GM23248 (cell line): ENCODE results near the gene QKI. TPM values are rescaled to one million over a fixed set of nuclear protein-coding genes. Genes with fewer than 3 reads are reported as not detected.
A peak's percentile ranks its signal among the peaks of the same experiment; 100 is the strongest.

ENCODE experiments used
- DNase-seq: peaks from one replicate; pipeline ENCODE4 v3.0.0-alpha.2; 2015
- H2AFZ ChIP-seq: fragments of 200-600 bp; sonication (generic); 2 replicates; pipeline ENCODE4 v1.6.1; 2016; ENCODE audit warnings: antibody characterized with exemption
- H3F3A ChIP-seq: fragments of 200-600 bp; sonication (generic); 2 replicates; pipeline ENCODE4 v1.6.1; 2016; ENCODE audit warnings: mild to moderate bottlenecking, antibody characterized with exemption, mixed run types; ENCODE audit not compliant: insufficient read depth
- H3K27ac ChIP-seq: fragments of 200-600 bp; sonication (generic); 2 replicates; pipeline ENCODE4 v1.5.1; 2016; ENCODE audit warnings: mild to moderate bottlenecking
- H3K27me3 ChIP-seq: fragments of 200-600 bp; sonication (generic); replicated peaks from 2 replicates; pipeline ENCODE4 v1.6.1; 2016; ENCODE audit warnings: mild to moderate bottlenecking; ENCODE audit not compliant: insufficient read depth
- H3K36me3 ChIP-seq: fragments of 200-600 bp; sonication (generic); 2 replicates; pipeline ENCODE4 v1.6.1; 2016; ENCODE audit warnings: low read depth, mild to moderate bottlenecking
- H3K4me1 ChIP-seq: fragments of 200-600 bp; sonication (generic); 2 replicates; pipeline ENCODE4 v1.6.1; 2016; ENCODE audit warnings: mild to moderate bottlenecking; ENCODE audit not compliant: insufficient read depth
- H3K4me2 ChIP-seq: fragments of 200-600 bp; sonication (generic); one replicate; pipeline ENCODE4 v1.6.1; 2016; ENCODE audit warnings: mild to moderate bottlenecking; ENCODE audit not compliant: unreplicated experiment
- H3K4me3 ChIP-seq: fragments of 200-600 bp; sonication (generic); 2 replicates; pipeline ENCODE4 v1.5.1; 2016; ENCODE audit warnings: mild to moderate bottlenecking
- H3K79me2 ChIP-seq: fragments of 200-600 bp; sonication (generic); 2 replicates; pipeline ENCODE4 v1.6.1; 2016; ENCODE audit warnings: mild to moderate bottlenecking; ENCODE audit not compliant: insufficient read depth
- H3K9ac ChIP-seq: fragments of 200-600 bp; sonication (generic); 2 replicates; pipeline ENCODE4 v1.6.1; 2016; ENCODE audit warnings: mild to moderate bottlenecking
- H3K9me2 ChIP-seq: fragments of 200-600 bp; sonication (generic); 2 replicates; pipeline ENCODE4 v1.6.1; 2016; ENCODE audit warnings: mixed run types, mild to moderate bottlenecking, moderate library complexity; ENCODE audit not compliant: insufficient read depth
- H3K9me3 ChIP-seq: fragments of 200-600 bp; sonication (generic); one replicate; pipeline ENCODE4 v1.6.1; 2017; ENCODE audit warnings: low read depth
- H4K20me1 ChIP-seq: fragments of 200-600 bp; sonication (generic); 2 replicates; pipeline ENCODE4 v1.6.0; 2016; ENCODE audit not compliant: insufficient read depth
- EZH2 ChIP-seq: fragments of 200-600 bp; sonication (generic); IDR thresholded peaks from 2 replicates; pipeline ENCODE4 v1.6.1; 2018; ENCODE audit warnings: antibody characterized with exemption, mild to moderate bottlenecking; ENCODE audit not compliant: insufficient read depth, poor library complexity, severe bottlenecking
- EZH2phosphoT487 ChIP-seq: fragments of 200-600 bp; sonication (generic); IDR thresholded peaks from 2 replicates; pipeline ENCODE4 v1.6.1; 2018; ENCODE audit warnings: antibody characterized with exemption, moderate library complexity, mild to moderate bottlenecking, low read depth; ENCODE audit not compliant: insufficient read depth
- WGBS, 2 experiments: methylation state at CpG; one replicate each; pipeline ENCODE4 v1.1.6; 2015 to 2017; ENCODE audit warnings: low lambda C conversion rate in 2 of 2, low coverage in 1 of 2; ENCODE audit errors: missing lambda C conversion rate in 2 of 2; 5-methylcytosine and 5-hydroxymethylcytosine counted together
- in situ Hi-C: fragments of 300-500 bp; cut with MboI; formaldehyde crosslinking; loops from 2 replicates; pipeline ENCODE4 v1.15.0; 2020
- polyA plus RNA-seq: library from polyadenylated mRNA; unstranded; fragments of >200 nt; fragmentation: Nextera tagmentation; extraction: Ambion mirVana; gene quantifications from 2 replicates; pipeline ENCODE4 v1.2.1, GENCODE V29; 2016
- total RNA-seq: library from RNA; depleted of rRNA; stranded (reverse); fragments of >200 nt; shearing (Covaris generic); gene quantifications from 2 replicates; pipeline ENCODE4 v1.2.3, GENCODE V29; 2014

Gene QKI
- total and polyA plus RNA-seq, 2 experiments from 2014 or later: 13.6 to 145 TPM

DNA sequence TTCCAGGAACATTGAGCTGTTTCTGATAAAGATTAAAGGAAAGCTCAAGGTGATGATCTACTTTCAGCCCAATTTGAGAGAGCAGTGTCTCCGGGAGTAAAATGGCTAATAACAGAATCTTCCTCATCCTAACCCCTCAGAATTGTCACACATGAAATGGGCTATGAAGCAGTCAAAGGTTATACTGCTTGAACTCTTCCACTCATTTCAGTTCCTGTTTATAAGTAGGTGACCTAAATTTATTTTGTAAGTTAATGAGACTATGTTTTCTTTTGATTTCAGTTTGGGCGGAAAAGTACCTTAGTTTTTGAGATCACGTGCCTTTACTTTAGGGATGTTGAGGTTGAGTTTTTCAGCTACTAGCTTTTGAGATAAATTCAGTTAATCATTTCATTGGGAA is 47.2 kb downstream of the QKI start:
- H4K20me1 ChIP-seq: no peaks in the 10 kb centered on the region
- in situ Hi-C loops: no loop called here

DNA sequence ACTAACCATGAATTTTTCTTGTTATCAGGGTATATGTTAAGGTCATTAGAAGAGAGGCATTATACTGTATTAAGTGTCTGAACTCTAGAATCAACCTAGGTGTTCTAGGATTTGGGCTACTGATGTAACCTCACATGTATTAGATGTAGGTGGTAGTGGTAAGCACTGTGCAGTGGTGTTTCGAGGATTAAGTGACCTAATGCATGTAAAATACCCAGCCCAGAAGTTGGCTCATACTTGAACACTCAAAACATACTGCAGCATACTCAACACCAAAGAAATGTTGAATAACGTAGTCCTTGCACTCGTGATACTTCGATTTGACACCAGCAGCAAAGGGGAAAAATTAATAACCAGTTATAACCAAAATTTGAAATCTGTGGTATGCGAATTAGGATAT is 48.7 kb downstream of the QKI start:
- H3K36me3 ChIP-seq: no peaks in the 10 kb centered on the region
- H3K9ac ChIP-seq: no peak overlapping the region
- H2AFZ ChIP-seq: no peak overlapping the region
- H3K4me1 ChIP-seq: peaks cover 35% of the 10 kb centered on the region
- peaks cover 99% of the 10 kb centered on the region for H3K79me2 ChIP-seq
- no peak overlapping the region for H3K27ac ChIP-seq
- TF ChIP-seq EZH2phosphoT487 (no peak), EZH2 (no peak)
- no peak overlapping the region for H3K4me3 ChIP-seq
- in situ Hi-C loops: no loop called here
- H3K9me3 ChIP-seq: no peaks in the 10 kb centered on the region
- WGBS, 2 experiments: 96 to 97% methylated on average over 5 of the region's 5 CpGs
- no peaks in the 10 kb centered on the region for H3K27me3 ChIP-seq
- DNase-seq: no peak
- H4K20me1 ChIP-seq: no peaks in the 10 kb centered on the region
- H3F3A ChIP-seq: peaks cover 26% of the 10 kb centered on the region
- H3K4me2 ChIP-seq: no peak overlapping the region
- no peaks in the 10 kb centered on the region for H3K9me2 ChIP-seq

More for the DNA sequence above, 47.2 kb downstream of the QKI start:
- Histone ChIP-seq H3K9ac (peak overlapping the region; percentile 84; the same call in 1 of the 2 replicates), H3K9me2 (no peaks in the 10 kb centered on the region), H3K4me2 (peak overlapping the region; percentile 99), H3K27me3 (no peaks in the 10 kb centered on the region), H3K4me1 (peaks cover 48% of the 10 kb centered on the region), H2AFZ (no peak overlapping the region), H3K27ac (peak overlapping the region; percentile 80), H3F3A (peaks cover 39% of the 10 kb centered on the region), H3K9me3 (no peaks in the 10 kb centered on the region), H3K4me3 (peak overlapping the region; percentile 82), H3K36me3 (no peaks in the 10 kb centered on the region), H3K79me2 (peaks cover 95% of the 10 kb centered on the region)
- WGBS, 2 experiments: 89 to 91% methylated on average over 3 of the region's 3 CpGs
- no peak for DNase-seq
- TF ChIP-seq EZH2phosphoT487 (no peak), EZH2 (no peak)

- Histone ChIP-seq H3K4me1 (peaks cover 29% of the 10 kb centered on the region), H3K9me2 (no peaks in the 10 kb centered on the region), H3K27ac (no peak overlapping the region), H3K9ac (no peak overlapping the region), H3K79me2 (peaks cover 100% of the 10 kb centered on the region), H2AFZ (no peak overlapping the region), H3K4me2 (no peak overlapping the region), H3K27me3 (no peaks in the 10 kb centered on the region), H3F3A (peaks cover 20% of the 10 kb centered on the region), H3K36me3 (no peaks in the 10 kb centered on the region), H4K20me1 (0 out of 2 replicates have a peak, but pooled peaks cover under 1% of the 10 kb centered on the region), H3K4me3 (no peak overlapping the region), H3K9me3 (no peaks in the 10 kb centered on the region)
- DNase-seq: no peak
- 100% methylated on average over 1 of the region's 1 CpG for WGBS, 2 experiments
- in situ Hi-C loops: no loop called here
- TF ChIP-seq EZH2phosphoT487 (no peak), EZH2 (no peak)
Observed at GRCh38 chr6:163463795-163464194, 49.3 kb downstream of the QKI start.

GRCh38 chr6:163466839-163467390 is 52.4 kb downstream of the QKI start:
- TF ChIP-seq EZH2: no peak
- TF ChIP-seq EZH2phosphoT487: no peak
- DNase-seq: no peak
- H3K9me3 ChIP-seq: peaks cover 8% of the 10 kb centered on the region
- in situ Hi-C loops: no loop called here
- no peak overlapping the region for H3K4me2 ChIP-seq
- H4K20me1 ChIP-seq: 0 out of 2 replicates have a peak, but pooled peaks cover 3% of the 10 kb centered on the region
- no peaks in the 10 kb centered on the region for H3F3A ChIP-seq
- H3K27ac ChIP-seq: no peak overlapping the region
- peaks cover 2% of the 10 kb centered on the region for H3K4me1 ChIP-seq
- peaks cover 17% of the 10 kb centered on the region; the same call in 1 of the 2 replicates for H3K36me3 ChIP-seq
- no peak overlapping the region for H2AFZ ChIP-seq
- peaks cover 100% of the 10 kb centered on the region for H3K79me2 ChIP-seq
- no peak overlapping the region for H3K9ac ChIP-seq
- no peaks in the 10 kb centered on the region for H3K9me2 ChIP-seq
- no peaks in the 10 kb centered on the region for H3K27me3 ChIP-seq
- 92 to 93% methylated on average over 3 of the region's 3 CpGs for WGBS, 2 experiments
- no peak overlapping the region for H3K4me3 ChIP-seq
